Hippocampal formation (tissue), 2 donors: Measurements from ENCODE around the gene EHMT1.

ENCODE experiments used
- DNase-seq, 2 donors: peaks; one replicate each; lab custom pipeline; 2025; lab: John Stamatoyannopoulos, UW

The EHMT1 gene

GRCh38 chr9:137618105-137619067, at the start of gene EHMT1:
EHMT1 (plus strand) TSS chr9:137619005; CDS start chr9:137619029, 24 bp downstream.
- DNase-seq: peak; percentile 72 to 81

GRCh38 chr9:137569609-137570203, 49.1 kb upstream of the EHMT1 start:
- no peak for DNase-seq

GRCh38 chr9:137570566-137570965, 48.2 kb upstream of the EHMT1 start:
- DNase-seq: no peak

GRCh38 chr9:137574192-137574591, 44.6 kb upstream of the EHMT1 start:
- DNase-seq: no peak

GRCh38 chr9:137575364-137575715, 43.5 kb upstream of the EHMT1 start:
- DNase-seq: peak in 1 of 2 donors; percentile 37

- DNase-seq: no peak
Observed at GRCh38 chr9:137575716-137576411, 42.9 kb upstream of the EHMT1 start.

- peak; percentile 83 to 94 for DNase-seq
Observed at GRCh38 chr9:137578518-137579258, 40.1 kb upstream of the EHMT1 start, which contains the start of gene DPH7. DPH7 (minus strand) TSS chr9:137578925; CDS start chr9:137578777, 148 bp downstream.

- no peak for DNase-seq
Observed at GRCh38 chr9:137579259-137579604, 39.6 kb upstream of the EHMT1 start.

- no peak for DNase-seq
Observed at GRCh38 chr9:137580209-137580953, 38.4 kb upstream of the EHMT1 start.

GRCh38 chr9:137580954-137581322, 37.9 kb upstream of the EHMT1 start:
- no peak for DNase-seq

GRCh38 chr9:137581361-137582285, 37.2 kb upstream of the EHMT1 start:
- no peak for DNase-seq

- no peak for DNase-seq
Observed at GRCh38 chr9:137582286-137582860, 36.4 kb upstream of the EHMT1 start.

GRCh38 chr9:137583347-137583746, 35.5 kb upstream of the EHMT1 start:
- no peak for DNase-seq

- no peak for DNase-seq
Observed at GRCh38 chr9:137583957-137584356, 34.8 kb upstream of the EHMT1 start.

GRCh38 chr9:137586854-137587253, 32.0 kb upstream of the EHMT1 start:
- no peak for DNase-seq

GRCh38 chr9:137588311-137588710, 30.5 kb upstream of the EHMT1 start:
- DNase-seq: no peak

- DNase-seq: no peak
Observed at GRCh38 chr9:137588891-137589290, 29.9 kb upstream of the EHMT1 start.

- DNase-seq: no peak
Observed at GRCh38 chr9:137589441-137590122, 29.2 kb upstream of the EHMT1 start.

GRCh38 chr9:137590123-137590468, 28.7 kb upstream of the EHMT1 start:
- DNase-seq: no peak
